Embryonic facial prominence (tissue), 1 donor: ENCODE measurements around the gene OLFM1.
"Not testable (repeated sequence)": the region's sequence is repeated elsewhere in the genome, so short reads cannot be mapped to it uniquely, and the experiment has no call there.

Source experiments
- DNase-seq: peaks from one replicate; pipeline ENCODE4 v3.0.0-alpha.2; 2016; ENCODE audit errors: extremely low spot score

The OLFM1 gene

DNA sequence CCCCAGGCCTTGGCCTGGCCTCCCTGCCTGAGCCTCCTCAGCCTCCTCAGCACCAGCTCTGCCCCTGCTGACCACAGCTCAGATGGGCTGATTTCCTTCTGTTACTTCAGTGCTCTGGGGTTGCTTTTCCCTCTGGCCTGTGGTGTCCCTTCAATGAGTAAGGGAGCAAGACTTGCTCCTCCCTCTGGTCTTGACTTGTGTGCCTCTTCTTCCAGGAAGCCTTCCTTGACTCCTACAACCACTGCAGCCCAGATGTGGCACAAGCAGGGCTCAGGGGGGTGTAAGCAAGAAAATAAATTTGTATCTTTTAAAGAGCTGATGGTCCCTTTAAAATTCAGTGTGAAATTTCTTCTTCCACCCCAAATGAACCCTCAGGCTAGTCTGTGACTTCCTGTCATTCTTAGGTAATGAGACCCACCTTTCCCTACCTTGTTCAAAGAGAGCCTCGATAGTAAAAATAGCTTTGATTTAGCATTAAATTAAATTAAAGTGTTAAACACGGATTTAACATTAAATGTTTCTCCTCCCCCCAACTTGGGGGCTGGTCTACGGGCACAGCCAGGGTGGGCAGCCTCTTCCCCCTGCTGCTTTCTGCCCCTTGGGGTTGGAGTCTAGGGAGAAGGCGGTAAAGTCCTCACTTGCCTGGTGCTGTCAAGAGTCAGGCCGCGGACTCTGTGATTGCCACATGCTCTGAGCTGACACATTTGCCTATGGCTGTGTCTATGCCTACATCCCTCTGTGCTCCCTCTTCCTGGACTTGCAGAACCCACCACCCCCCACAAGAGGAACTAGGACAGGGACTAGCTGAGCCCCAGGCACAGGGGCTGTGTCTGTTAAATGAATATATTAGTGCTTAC lies 64.5 kb downstream of the OLFM1 start:
- DNase-seq: no peak

GRCh38 chr9:135152614-135153334 lies 65.3 kb downstream of the OLFM1 start:
- DNase-seq: no peak

GRCh38 chr9:135154050-135154615 lies 66.7 kb downstream of the OLFM1 start:
- DNase-seq: no peak

DNA sequence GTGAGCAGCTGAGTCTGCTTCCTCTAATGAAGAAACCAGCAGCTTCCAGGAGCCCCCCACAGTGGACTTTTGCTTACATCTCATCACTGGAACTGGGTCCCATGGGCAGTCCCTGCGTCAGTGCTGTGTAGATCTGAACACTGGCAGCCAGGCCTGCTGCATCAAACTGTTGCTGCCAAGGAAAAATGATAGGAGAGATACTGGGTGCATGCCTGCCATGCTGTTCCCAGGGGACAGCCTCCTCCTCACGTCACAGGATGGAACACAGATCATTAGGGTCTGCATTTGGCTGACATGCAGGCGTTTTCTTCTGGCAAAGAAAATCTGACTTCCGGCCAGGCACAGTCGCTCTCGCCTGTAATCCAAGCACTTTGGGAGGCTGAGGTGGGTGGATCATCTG lies 67.9 kb downstream of the OLFM1 start:
- no peak for DNase-seq

GRCh38 chr9:135156525-135157510 lies 69.3 kb downstream of the OLFM1 start:
- no peak for DNase-seq

GRCh38 chr9:135157856-135158563 lies 70.5 kb downstream of the OLFM1 start:
- DNase-seq: no peak

- DNase-seq: no peak
Measured at GRCh38 chr9:135158564-135158937, 71.1 kb downstream of the OLFM1 start.

- DNase-seq: no peak
Measured at GRCh38 chr9:135159801-135160200, 72.3 kb downstream of the OLFM1 start.

DNA sequence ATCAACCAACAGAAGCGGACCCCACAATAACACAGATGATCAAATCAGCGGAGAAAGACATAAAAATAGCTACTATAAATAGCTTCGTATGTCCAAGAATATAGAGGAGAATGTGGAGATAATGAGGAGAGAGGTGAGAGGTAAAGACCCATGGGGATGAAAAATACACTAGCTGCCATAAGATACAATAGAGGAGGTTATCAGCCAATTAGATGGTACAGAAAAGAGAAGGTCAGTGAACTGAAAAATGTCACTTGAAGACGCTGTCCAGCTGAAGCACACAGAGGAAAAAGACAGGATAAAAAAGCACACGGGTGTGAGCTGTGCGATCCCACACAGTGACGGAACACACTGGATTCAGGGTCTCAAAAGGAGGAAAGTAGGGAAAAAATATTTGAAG lies 73.4 kb downstream of the OLFM1 start:
- DNase-seq: no peak

DNA sequence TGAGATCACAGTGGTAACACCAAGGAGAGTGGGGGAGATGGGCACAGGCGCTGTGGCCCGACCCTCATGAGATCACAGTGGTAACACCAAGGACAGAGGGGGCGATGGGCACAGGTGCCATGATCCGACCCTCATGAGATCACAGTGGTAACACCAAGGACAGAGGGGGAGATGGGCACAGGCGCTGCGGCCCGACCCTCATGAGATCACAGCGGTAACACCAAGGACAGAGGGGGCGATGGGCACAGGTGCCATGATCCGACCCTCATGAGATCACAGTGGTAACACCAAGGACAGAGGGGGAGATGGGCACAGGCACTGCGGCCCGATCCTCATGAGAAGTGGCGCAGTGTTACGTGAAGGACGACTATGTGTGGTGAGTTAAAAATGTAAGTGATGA lies 75.1 kb downstream of the OLFM1 start:
- DNase-seq: not testable (repeated sequence)

- DNase-seq: no peak
Measured at GRCh38 chr9:135163023-135163780, 75.7 kb downstream of the OLFM1 start.

DNA sequence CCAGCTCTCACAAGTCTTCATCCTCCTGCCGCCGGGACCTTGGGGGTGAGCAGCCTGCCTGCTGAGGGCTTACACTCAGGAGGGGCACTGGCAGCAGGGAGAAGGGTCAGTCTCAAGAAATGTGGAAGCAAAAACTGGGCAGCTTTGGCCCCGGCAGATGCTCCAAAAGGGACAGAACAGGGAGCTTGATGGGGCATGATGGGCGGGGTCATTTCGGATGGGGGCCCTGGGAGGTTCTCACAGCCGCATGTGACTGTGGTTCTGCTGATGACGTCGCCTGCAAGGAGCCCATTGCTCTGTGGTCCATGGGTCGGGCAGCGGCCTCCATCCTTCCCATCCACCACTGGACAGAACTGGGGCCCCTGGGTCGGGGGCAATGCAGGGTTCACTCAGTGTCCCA lies 76.6 kb downstream of the OLFM1 start:
- DNase-seq: no peak

DNA sequence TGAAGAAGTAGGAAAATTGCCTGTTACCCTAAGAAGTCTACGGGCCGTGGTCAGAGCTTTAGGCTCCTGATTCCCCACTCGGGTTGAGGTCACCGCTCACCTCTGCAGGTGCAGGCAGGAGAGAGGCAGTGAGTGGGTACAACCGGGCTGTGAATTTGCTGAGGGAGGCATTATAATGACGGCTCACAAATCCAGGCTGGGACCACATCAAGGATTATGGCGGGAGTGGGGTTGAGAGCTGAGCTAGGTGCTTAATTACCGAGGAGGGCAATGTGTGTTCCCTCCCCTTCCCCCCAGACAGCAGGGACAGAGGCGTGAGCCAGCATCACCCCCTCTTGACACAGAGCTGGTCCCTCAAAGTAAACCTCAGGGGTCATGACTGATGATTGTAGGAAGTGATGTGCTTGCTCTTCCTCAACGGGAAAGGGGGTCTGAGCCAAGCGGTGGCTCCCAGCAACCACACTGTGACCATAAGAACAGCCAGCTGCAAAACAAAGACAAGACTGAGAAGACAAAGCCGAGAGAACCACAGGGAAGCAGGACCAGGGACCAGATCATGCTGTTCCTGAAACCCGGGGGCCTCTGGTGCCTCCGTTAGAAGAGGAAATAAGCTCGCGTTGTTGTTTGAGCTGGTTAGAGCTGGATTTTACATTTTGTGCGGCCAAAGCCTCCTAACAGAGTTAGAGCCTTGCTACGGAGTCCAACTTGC lies 77.7 kb downstream of the OLFM1 start:
- DNase-seq: no peak

DNA sequence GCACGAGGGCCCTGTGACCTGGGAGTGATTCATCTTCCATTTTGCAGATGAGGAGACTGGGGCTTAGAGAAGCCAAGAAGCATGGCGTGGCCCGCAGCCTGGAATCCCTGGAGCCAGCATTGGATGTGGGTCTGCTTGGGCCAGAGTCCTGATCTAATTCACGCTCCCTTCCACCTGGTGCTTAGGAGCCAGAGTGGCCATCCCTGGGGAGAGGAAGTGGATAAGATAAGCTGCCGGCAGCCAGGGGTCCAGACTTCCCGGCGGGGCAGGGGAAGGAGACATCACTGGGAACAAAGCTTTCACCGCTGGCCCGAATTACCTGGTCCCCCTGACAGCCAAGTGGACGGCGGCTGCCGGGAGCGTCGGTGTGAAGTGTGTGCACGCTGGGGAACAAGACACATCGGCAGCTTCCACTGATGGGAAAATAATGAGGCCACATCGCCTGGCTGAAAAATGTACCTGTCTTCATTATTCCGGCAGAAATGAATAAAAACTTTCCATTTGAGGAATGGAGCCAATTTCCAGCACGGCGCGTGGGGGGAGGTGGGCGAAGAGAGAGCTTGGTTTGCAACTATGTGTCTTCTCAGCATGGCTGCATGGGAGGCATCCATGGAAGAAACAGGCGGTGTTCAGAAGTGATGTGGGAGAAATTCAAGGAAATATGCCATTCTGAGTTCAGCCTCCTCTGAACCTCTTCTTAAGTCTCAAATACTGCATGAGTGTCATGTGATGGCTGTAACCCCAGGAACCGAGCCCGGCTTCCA lies 78.5 kb downstream of the OLFM1 start:
- no peak for DNase-seq

DNA sequence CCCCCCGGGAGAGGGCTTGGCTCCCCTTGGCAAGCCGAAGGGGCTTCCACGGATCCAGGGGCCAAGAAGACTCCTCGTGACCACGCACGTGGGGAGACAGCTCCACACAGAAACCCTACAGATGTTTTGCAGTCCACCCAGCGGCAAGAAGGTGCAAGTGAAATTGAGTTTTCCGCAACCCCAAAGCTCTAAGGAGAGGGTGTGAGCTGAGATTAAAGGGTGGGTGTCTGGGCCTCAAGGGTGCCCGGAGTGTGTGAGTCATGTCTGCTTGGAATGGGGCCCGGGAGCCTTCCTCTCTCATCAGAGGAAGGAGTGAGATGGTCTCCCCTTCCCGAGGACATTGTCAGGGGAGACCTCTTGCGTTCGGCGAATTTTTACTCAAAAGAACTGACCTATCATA lies 79.1 kb downstream of the OLFM1 start:
- no peak for DNase-seq

DNA sequence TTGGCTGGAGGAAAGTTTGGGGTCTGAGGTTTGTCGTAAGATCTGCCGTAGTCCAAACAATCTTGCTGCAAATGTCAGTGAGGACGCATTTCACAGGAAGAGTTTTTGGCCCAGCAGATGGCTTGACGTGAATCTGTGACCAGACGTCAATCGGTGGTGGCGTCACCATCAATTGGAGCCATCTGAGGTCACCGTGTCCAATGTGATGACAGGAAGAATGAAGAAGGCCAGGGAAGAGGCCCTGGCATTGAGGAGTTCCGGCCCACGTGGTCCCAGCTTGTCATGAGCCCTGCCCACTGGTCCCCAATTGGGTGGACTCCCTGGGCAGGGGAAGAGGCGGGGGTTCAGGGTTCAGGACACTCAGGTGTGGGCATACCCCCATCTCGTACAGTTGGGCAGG lies 79.9 kb downstream of the OLFM1 start:
- DNase-seq: no peak

GRCh38 chr9:135167849-135168655 lies 80.6 kb downstream of the OLFM1 start:
- no peak for DNase-seq

DNA sequence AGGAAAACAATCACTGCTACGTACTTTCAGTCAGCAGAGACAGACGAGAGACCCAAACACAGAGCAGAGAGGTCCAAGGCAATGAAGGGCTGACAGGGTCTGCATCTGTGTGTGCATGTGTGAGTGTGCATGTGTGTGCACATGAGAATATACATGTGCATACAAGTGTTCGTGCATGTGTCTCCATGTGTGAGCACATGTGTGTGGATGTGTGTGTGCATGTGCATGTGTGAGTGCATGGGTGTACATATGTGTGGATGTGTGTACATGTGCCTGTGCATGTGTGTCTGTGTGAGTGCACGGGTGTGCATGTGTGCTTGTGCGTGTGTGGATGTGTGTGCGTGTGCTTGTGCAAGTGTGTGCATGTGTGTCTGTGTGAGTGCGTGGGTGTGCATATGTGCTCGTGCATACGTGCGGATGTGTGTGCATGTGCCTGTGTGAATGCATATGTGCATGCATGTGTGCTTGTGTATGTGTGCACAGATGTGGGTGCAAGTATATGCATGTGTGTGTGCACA lies 82.3 kb downstream of the OLFM1 start:
- DNase-seq: no peak
